K562 (cell line): ENCODE measurements around the gene MAP3K4. TPM values are rescaled to one million over a fixed set of nuclear protein-coding genes. Genes with fewer than 3 reads are reported as not detected.

Experiments used
- BACH1 ChIP-seq: fragments of 200-800 bp; sonication (Bioruptor generic); IDR thresholded peaks from 2 replicates; pipeline ENCODE4 v1.6.1; 2016; ENCODE audit warnings: missing genetic modification characterization, missing compliant biosample characterization
- BHLHE40 ChIP-seq: IDR thresholded peaks from 2 replicates; pipeline ENCODE4 v1.6.1; 2011; ENCODE audit warnings: low read length, improper control_type of control experiment
- CTCF ChIP-seq, 3 experiments: IDR thresholded peaks in 2 of 3; conservative IDR thresholded peaks in 1 of 3; 2 replicates each; pipeline ENCODE4 v1.5.1; 2011 to 2012; ENCODE audit warnings: low read length in 3 of 3, mild to moderate bottlenecking in 3 of 3, control low read depth in 2 of 3, improper control_type of control experiment in 1 of 3, inconsistent platforms in 1 of 3, low read depth in 1 of 3, mixed read lengths in 1 of 3, moderate library complexity in 1 of 3; ENCODE audit not compliant: insufficient read depth in 2 of 3
- E2F3 ChIP-seq: fragments of 250-450 bp; sonication (Bioruptor Pico); IDR thresholded peaks from 2 replicates; pipeline ENCODE4 v1.4.0; 2020; ENCODE audit warnings: mild to moderate bottlenecking
- FOXA3 ChIP-seq, 2 experiments: fragments of 450-650 bp in 1 of 2; sonication (generic) in 1 of 2; formaldehyde crosslinking; IDR thresholded peaks in 1 of 2; conservative IDR thresholded peaks in 1 of 2; 2 replicates each; pipeline versions ENCODE4 v1.4.0 to v1.8.0; 2020 to 2022; ENCODE audit warnings: mild to moderate bottlenecking in 2 of 2, missing genetic modification reagents in 1 of 2
- HBP1 ChIP-seq: fragments of 450-650 bp; formaldehyde crosslinking; IDR thresholded peaks from 2 replicates; pipeline ENCODE4 v1.4.0; 2022; ENCODE audit warnings: missing genetic modification characterization
- HLTF ChIP-seq: fragments of 450-650 bp; IDR thresholded peaks from 2 replicates; pipeline ENCODE4 v1.6.1; 2016
- LEF1 ChIP-seq: fragments of 450-650 bp; IDR thresholded peaks from 2 replicates; pipeline ENCODE4 v1.6.1; 2016; ENCODE audit warnings: mild to moderate bottlenecking
- NBN ChIP-seq: fragments of 450-650 bp; IDR thresholded peaks from 2 replicates; pipeline ENCODE4 v1.6.1; 2016; ENCODE audit warnings: low read depth, mild to moderate bottlenecking
- NFXL1 ChIP-seq: fragments of 450-650 bp; formaldehyde crosslinking; IDR thresholded peaks from 2 replicates; pipeline ENCODE4 v1.4.0; 2021; ENCODE audit warnings: mild to moderate bottlenecking
- PKNOX1 ChIP-seq: fragments of 450-650 bp; IDR thresholded peaks from 2 replicates; pipeline ENCODE4 v1.6.1; 2016
- RAD21 ChIP-seq, 2 experiments: fragments of 250-450 bp in 1 of 2; fragments of 450-650 bp in 1 of 2; sonication (Bioruptor Pico) in 1 of 2; formaldehyde crosslinking in 1 of 2; IDR thresholded peaks in 1 of 2; conservative IDR thresholded peaks in 1 of 2; 2 replicates each; pipeline versions ENCODE4 v1.4.0 to v1.8.0; 2020 to 2022; ENCODE audit warnings: mild to moderate bottlenecking in 2 of 2, moderate library complexity in 1 of 2
- SPI1 ChIP-seq: IDR thresholded peaks from 2 replicates; pipeline ENCODE4 v1.6.1; 2011; ENCODE audit warnings: low read depth, low read length, control low read depth, borderline replicate concordance
- STAT6 ChIP-seq: sonication (generic); formaldehyde crosslinking; IDR thresholded peaks from 2 replicates; pipeline ENCODE4 v1.8.1; 2023; ENCODE audit warnings: mild to moderate bottlenecking, missing genetic modification reagents
- TRIM28 ChIP-seq: fragments of 450-650 bp; IDR thresholded peaks from 2 replicates; pipeline ENCODE4 v1.6.1; 2017
- XRCC3 ChIP-seq: fragments of 450-650 bp; IDR thresholded peaks from 2 replicates; pipeline ENCODE4 v1.6.1; 2017; ENCODE audit warnings: mild to moderate bottlenecking, moderate library complexity
- ZFX ChIP-seq: sonication (generic); formaldehyde crosslinking; IDR thresholded peaks from 2 replicates; pipeline ENCODE4 v1.8.0; 2022; ENCODE audit warnings: mild to moderate bottlenecking, missing genetic modification reagents, moderate library complexity
- ZNF124 ChIP-seq: sonication (generic); formaldehyde crosslinking; IDR thresholded peaks from 2 replicates; pipeline ENCODE4 v1.8.1; 2022; ENCODE audit warnings: missing genetic modification reagents
- ZNF133 ChIP-seq: fragments of 250-450 bp; sonication (Bioruptor Pico); IDR thresholded peaks from 2 replicates; pipeline ENCODE4 v1.4.0; 2020; ENCODE audit warnings: mild to moderate bottlenecking
- ZNF57 ChIP-seq: fragments of 450-650 bp; formaldehyde crosslinking; IDR thresholded peaks from 2 replicates; pipeline ENCODE4 v1.4.0; 2020; ENCODE audit warnings: mild to moderate bottlenecking, moderate library complexity
- ZNF79 ChIP-seq: fragments of 250-450 bp; sonication (Bioruptor Pico); IDR thresholded peaks from 2 replicates; pipeline ENCODE4 v1.4.0; 2020; ENCODE audit warnings: low read depth, mild to moderate bottlenecking, moderate library complexity
- polyA plus RNA-seq, 8 experiments: library from polyadenylated mRNA; depleted of rRNA in 4 of 8; stranded (reverse) in 5 of 8; unstranded in 3 of 8; fragments of >200 nt; fragmentation: Nextera tagmentation in 2 of 8; fragmentation: Illumina TruSeq in 1 of 8; extraction: Ambion mirVana in 2 of 8; extraction: Trizol in 1 of 8; gene quantifications; 2 replicates each; pipeline versions ENCODE4 v1.2.1 to v1.2.3, GENCODE V29; 2011 to 2014; ENCODE audit warnings: inconsistent platforms in 1 of 8, missing spikeins in 1 of 8
- total RNA-seq, 7 experiments: library from RNA; depleted of rRNA in 6 of 7; stranded (reverse); fragments of >200 nt in 6 of 7; fragmentation: Illumina TruSeq in 2 of 7; extraction: Trizol in 2 of 7; gene quantifications; 2 replicates each; pipeline versions ENCODE4 v1.2.1 to v1.2.3, GENCODE V29; 2011 to 2021; ENCODE audit warnings: low replicate concordance in 1 of 7

The MAP3K4 gene
- total and polyA plus RNA-seq, 9 of the 15 experiments (the other 6 are each of a cell fraction or from before 2014, with no cell fraction given): 21.0 to 77.2 (median 48.9) TPM

- TF ChIP-seq HBP1 (CRISPR knock-in tag) (0 out of 2 replicates have a peak, but pooled peaks have one; percentile 6), ZNF79 (no peak), HLTF (no peak), XRCC3 (no peak), SPI1 (no peak), PKNOX1 (no peak; the same call in 1 of the 2 replicates), CTCF (IDR thresholded peaks at IDR 0.05 in 2 of 3, conservative IDR thresholded peaks at IDR 0.05 in 1 of 3; ENCODE audit: insufficient read depth in 2 of 3, low read depth in 1 of 3, low read length in 3 of 3) (peak; percentile 87 to 96 (median 92)), LEF1 (no peak), ZFX (peak; percentile 86), E2F3 (CRISPR knock-in tag) (peak; percentile 59; the same call in 1 of the 2 replicates), BACH1 (tag) (no peak), RAD21 (CRISPR knock-in tag; conservative IDR thresholded peaks at IDR 0.05 in 1 of 2, IDR thresholded peaks at IDR 0.05 in 1 of 2) (peak; percentile 91 to 92), ZNF133 (CRISPR knock-in tag) (no peak), NFXL1 (CRISPR knock-in tag) (no peak), FOXA3 (CRISPR knock-in tag; conservative IDR thresholded peaks at IDR 0.05 in 1 of 2, IDR thresholded peaks at IDR 0.05 in 1 of 2) (0 out of 4 replicates have a peak, but pooled peaks of 1 of the 2 experiments have one; percentile 26), ZNF57 (CRISPR knock-in tag) (no peak), TRIM28 (0 out of 2 replicates have a peak, but pooled peaks have one; percentile 19), BHLHE40 (peak; percentile 45; the same call in 1 of the 2 replicates), NBN (peak; percentile 61; the same call in 1 of the 2 replicates), STAT6 (no peak), ZNF124 (CRISPR knock-in tag) (no peak)
These were observed 751 bp downstream of the MAP3K4 start (continued) for GRCh38 chr6:160992061-160992979.
